IPS DF 6.9 (cell line): ENCODE measurements around the gene PTPRH.
A peak's percentile ranks its signal among the peaks of the same experiment; 100 is the strongest.
"Not testable (repeated sequence)": the region's sequence is repeated elsewhere in the genome, so short reads cannot be mapped to it uniquely, and the experiment has no call there.

ENCODE experiments used
- DNase-seq: peaks from one replicate; pipeline ENCODE4 v3.0.0-alpha.2; 2013; ENCODE audit warnings: low read depth, low spot score
- H3K27ac ChIP-seq: one replicate; pipeline ENCODE4 v1.5.1; 2013; ENCODE audit warnings: low read length, control low read depth
- H3K27me3 ChIP-seq: 2 replicates; pipeline ENCODE4 v1.6.1; 2013; ENCODE audit warnings: mild to moderate bottlenecking, low read length; ENCODE audit not compliant: control insufficient read depth, insufficient read depth
- H3K36me3 ChIP-seq: 2 replicates; pipeline ENCODE4 v1.6.1; 2013; ENCODE audit warnings: low read length; ENCODE audit not compliant: control insufficient read depth, insufficient read depth
- H3K4me1 ChIP-seq: 2 replicates; pipeline ENCODE4 v1.6.1; 2013; ENCODE audit warnings: low read length; ENCODE audit not compliant: control insufficient read depth, insufficient read depth
- H3K4me3 ChIP-seq: 2 replicates; pipeline ENCODE4 v1.5.1; 2013; ENCODE audit warnings: mild to moderate bottlenecking, low read length
- H3K9me3 ChIP-seq: 2 replicates; pipeline ENCODE4 v1.6.1; 2013; ENCODE audit warnings: low read length, inconsistent platforms; ENCODE audit not compliant: control insufficient read depth, insufficient read depth
- WGBS: extraction: QIAGEN DNeasy Blood & Tissue Kit; methylation state at CpG from one replicate; pipeline ENCODE4 v1.1.7; 2013; ENCODE audit warnings: mixed read lengths, missing lambda C conversion rate; ENCODE audit not compliant: insufficient read length, insufficient coverage; 5-methylcytosine and 5-hydroxymethylcytosine counted together

PTPRH gene

GRCh38 chr19:55179606-55180484 is 29.5 kb downstream of the PTPRH start, which contains the start of gene SYT5:
Gene SYT5 (minus strand): TSS chr19:55180289. CDS start chr19:55179041, 1,248 bp downstream.
- Histone ChIP-seq H3K4me1 (no peaks in the 10 kb centered on the region), H3K4me3 (peak within 1 kb of the TSS; percentile 46; the same call in 1 of the 2 replicates), H3K27ac (no peak within 1 kb of the TSS), H3K27me3 (peaks cover 4% of the 10 kb centered on the region; the same call in 1 of the 2 replicates), H3K36me3 (no peaks in the 10 kb centered on the region), H3K9me3 (no peaks in the 10 kb centered on the region)
- WGBS, result no CpG with 5 or more reads among the region's 68 CpGs
- DNase-seq, result no peak

GRCh38 chr19:55178781-55179599 is 30.3 kb downstream of the PTPRH start:
- Histone ChIP-seq H3K36me3 (no peaks in the 10 kb centered on the region), H3K9me3 (no peaks in the 10 kb centered on the region), H3K4me1 (0 out of 2 replicates have a peak, but pooled peaks cover 2% of the 10 kb centered on the region), H3K4me3 (peak overlapping the region; percentile 46; the same call in 1 of the 2 replicates), H3K27me3 (peaks cover 4% of the 10 kb centered on the region; the same call in 1 of the 2 replicates), H3K27ac (no peak overlapping the region)
- no peak for DNase-seq
- WGBS, result no CpG with 5 or more reads among the region's 61 CpGs

DNA sequence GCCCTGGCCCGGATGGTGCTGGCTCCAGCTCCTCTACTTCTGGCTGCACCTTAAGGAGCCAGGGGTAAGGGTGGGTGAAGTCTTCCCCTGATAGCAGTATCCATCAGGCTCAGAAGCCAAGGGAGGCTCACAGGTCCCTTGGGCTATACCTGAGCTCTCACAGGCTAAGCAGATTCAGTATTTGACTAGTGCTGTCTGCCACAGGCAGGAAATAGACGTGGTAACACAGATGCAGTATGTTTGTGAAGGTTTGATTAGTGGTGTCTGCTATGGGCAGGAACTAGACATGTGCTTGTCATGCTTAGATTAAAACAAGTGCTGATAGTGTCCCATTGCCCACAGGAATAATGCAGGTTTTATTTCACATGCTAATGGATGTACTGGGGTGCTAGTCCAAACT is 33.2 kb downstream of the PTPRH start:
- no peak for DNase-seq
- H3K27ac ChIP-seq, result no peak overlapping the region
- WGBS, result no CpG with 5 or more reads among the region's 2 CpGs
- peaks cover 6% of the 10 kb centered on the region; the same call in 1 of the 2 replicates for H3K27me3 ChIP-seq
- H3K9me3 ChIP-seq, result no peaks in the 10 kb centered on the region
- H3K4me3 ChIP-seq, result no peak overlapping the region
- 0 out of 2 replicates have a peak, but pooled peaks cover 2% of the 10 kb centered on the region for H3K4me1 ChIP-seq
- H3K36me3 ChIP-seq, result no peaks in the 10 kb centered on the region

DNA sequence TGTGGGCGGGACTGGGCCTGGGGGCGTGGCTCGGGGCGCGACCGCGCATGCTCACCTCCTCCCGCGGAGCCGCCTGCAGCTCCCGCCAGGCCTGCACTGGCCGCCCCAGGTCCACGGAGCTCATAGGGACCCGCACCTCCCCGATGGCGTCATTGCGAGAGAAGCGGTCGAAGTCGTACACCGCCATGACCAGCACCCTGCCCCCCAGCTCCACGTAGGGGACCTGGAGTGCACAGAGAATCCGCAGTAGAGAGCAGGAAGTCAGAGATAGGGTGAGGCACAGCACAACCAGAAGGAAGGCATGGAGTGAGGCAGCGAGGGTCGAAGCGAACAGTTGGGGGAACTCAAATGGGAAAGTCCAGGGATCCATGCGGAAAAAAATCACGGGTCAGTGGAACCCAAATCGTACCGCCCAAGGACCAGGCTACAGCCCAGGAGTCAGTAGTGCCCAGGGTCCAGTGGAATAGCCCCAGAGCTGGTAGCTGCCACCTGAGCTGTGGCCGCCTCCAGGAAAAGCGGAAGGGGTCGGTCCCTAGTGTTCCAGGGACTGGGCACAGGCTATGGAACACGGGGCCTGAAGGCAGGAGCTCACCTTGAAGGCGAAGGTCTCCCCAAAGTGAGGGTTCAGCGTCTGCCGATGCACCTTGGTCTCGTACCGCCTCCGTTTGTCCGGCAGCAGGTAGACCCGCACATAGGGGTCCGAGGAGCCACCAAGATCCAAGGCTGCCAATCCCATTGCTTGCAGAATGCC is 34.0 kb downstream of the PTPRH start:
- no peak for DNase-seq
- no CpG with 5 or more reads among the region's 43 CpGs for WGBS
- no peak overlapping the region for H3K27ac ChIP-seq

DNA sequence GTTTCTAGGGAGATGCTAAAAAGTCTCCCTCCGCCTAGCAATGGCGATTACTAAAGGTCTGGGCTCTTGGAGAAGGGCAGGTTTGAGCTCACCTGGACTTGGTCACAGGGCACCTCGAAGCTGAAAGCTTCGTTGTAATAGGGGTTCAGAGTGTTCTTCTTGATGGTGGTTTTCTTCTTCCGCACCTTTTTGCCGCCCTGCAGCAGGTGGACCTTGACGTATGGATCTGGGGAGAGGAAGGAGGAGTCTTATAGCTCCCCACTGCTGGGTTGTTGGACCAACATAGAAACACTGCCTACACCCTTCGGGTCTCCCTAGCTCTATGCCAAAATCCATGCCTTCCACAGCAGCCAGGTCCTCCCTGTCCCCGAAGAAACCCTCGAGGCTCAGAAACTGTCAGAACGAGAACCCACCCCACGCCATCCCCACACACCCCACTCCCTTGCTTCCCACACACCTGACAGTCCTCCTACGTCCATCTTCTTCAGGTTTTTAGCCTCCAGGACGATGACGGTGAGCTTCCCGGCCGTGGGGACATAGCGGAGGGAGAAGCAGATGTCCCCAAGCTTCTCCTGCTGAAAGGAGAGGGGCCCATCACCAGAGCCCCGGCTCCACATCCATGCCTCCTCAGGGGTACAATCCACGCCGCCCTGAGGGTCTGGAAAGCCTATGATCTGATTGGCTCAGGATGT is 34.7 kb downstream of the PTPRH start:
- Histone ChIP-seq H3K9me3 (no peaks in the 10 kb centered on the region), H3K27me3 (peaks cover 3% of the 10 kb centered on the region; the same call in 1 of the 2 replicates), H3K36me3 (no peaks in the 10 kb centered on the region), H3K27ac (no peak overlapping the region), H3K4me3 (peak overlapping the region; percentile 2; the same call in 1 of the 2 replicates), H3K4me1 (0 out of 2 replicates have a peak, but pooled peaks cover 2% of the 10 kb centered on the region)
- no CpG with 5 or more reads among the region's 21 CpGs for WGBS
- no peak for DNase-seq

More for the DNA sequence above, 34.0 kb downstream of the PTPRH start:
- Histone ChIP-seq H3K36me3 (no peaks in the 10 kb centered on the region), H3K4me1 (0 out of 2 replicates have a peak, but pooled peaks cover 2% of the 10 kb centered on the region), H3K4me3 (no peak overlapping the region), H3K27me3 (peaks cover 4% of the 10 kb centered on the region; the same call in 1 of the 2 replicates), H3K9me3 (no peaks in the 10 kb centered on the region)

DNA sequence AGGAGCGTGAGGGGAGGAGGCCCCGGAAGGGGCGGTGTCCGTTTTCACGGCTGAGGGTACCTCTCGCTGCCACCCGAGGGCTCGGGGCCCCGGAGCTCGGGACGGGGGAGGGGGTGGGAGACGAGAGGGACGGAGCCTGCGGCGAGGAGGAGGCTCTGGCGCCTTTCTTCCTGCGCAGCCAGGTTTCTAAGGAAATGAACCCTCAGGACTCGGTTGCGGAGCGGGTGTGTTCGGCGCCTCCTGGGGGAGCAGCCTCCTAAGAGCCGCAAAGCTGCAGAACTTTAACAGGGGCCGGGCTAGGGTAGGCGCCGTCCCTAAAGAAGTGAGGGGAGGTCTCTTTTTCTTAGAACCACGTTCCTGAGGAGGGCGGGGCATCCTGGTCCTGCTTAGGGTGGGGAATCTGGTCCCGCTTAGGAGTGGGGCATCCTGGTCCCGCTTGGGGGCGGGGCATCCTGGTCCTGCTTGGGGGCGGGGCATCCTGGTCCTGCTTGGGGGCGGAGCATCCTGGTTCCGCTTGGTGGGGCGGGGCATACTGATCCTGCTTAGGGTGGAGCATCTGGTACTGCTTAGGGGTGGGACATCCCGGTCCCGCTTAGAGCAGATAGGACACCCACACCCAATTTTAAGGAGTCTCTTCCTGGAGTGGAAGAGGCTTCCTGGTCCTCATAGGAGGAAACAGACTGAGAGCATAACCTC is 35.4 kb downstream of the PTPRH start:
- no CpG with 5 or more reads among the region's 37 CpGs for WGBS
- H3K4me1 ChIP-seq, result 0 out of 2 replicates have a peak, but pooled peaks cover 2% of the 10 kb centered on the region
- peak overlapping the region; percentile 62 for H3K4me3 ChIP-seq
- peaks cover 3% of the 10 kb centered on the region; the same call in 1 of the 2 replicates for H3K27me3 ChIP-seq
- no peaks in the 10 kb centered on the region for H3K36me3 ChIP-seq
- H3K27ac ChIP-seq, result no peak overlapping the region
- no peak for DNase-seq
- H3K9me3 ChIP-seq, result no peaks in the 10 kb centered on the region

- Histone ChIP-seq H3K9me3 (no peaks in the 10 kb centered on the region), H3K27ac (no peak overlapping the region), H3K36me3 (no peaks in the 10 kb centered on the region), H3K4me3 (peak overlapping the region; percentile 62), H3K27me3 (peaks cover 3% of the 10 kb centered on the region; the same call in 1 of the 2 replicates), H3K4me1 (0 out of 2 replicates have a peak, but pooled peaks cover 2% of the 10 kb centered on the region)
- no peak for DNase-seq
- no CpG with 5 or more reads among the region's 32 CpGs for WGBS
Observed at GRCh38 chr19:55173186-55173713, 36.1 kb downstream of the PTPRH start.

- no CpG with 5 or more reads among the region's 12 CpGs for WGBS
- DNase-seq, result no peak
- Histone ChIP-seq H3K27ac (no peak overlapping the region), H3K9me3 (no peaks in the 10 kb centered on the region), H3K27me3 (peaks cover 3% of the 10 kb centered on the region; the same call in 1 of the 2 replicates), H3K4me3 (peak overlapping the region; percentile 62; the same call in 1 of the 2 replicates), H3K36me3 (no peaks in the 10 kb centered on the region), H3K4me1 (0 out of 2 replicates have a peak, but pooled peaks cover 2% of the 10 kb centered on the region)
Observed at GRCh38 chr19:55172741-55173140, 36.6 kb downstream of the PTPRH start.

DNA sequence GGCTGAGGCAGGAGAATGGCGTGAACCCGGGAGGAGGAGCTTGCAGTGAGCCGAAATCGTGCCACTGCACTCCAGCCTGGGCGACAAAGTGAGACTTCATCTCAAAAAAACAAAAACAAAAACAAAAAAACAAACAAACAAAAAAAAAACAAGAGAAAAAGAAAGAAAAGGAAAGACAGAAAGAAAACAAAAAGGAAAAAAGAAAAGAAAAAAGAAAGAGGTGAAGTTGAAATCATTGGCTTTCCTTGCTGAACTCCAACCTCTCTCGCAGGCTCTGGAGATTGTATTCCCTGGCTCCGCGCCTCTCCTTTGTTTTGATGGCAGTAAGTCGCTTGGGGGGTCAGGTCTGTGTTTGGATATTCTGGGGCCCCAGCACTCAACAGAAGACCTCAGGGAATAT is 37.0 kb downstream of the PTPRH start:
- H3K9me3 ChIP-seq, H3K27me3 ChIP-seq, DNase-seq, H3K4me1 ChIP-seq, H3K27ac ChIP-seq, H3K36me3 ChIP-seq, H3K4me3 ChIP-seq: not testable (repeated sequence)
- no CpG with 5 or more reads among the region's 9 CpGs for WGBS
